NCI-H187 treated with DMSO at 0.1 percent for 48 hours (cell line): Measurements from ENCODE around the gene PRDM4.
"Not testable (repeated sequence)": the region's sequence is repeated elsewhere in the genome, so short reads cannot be mapped to it uniquely, and the experiment has no call there.

Source experiments
- DNase-seq: peaks from one replicate; lab custom pipeline; 2025; lab: John Stamatoyannopoulos, UW

The PRDM4 gene

GRCh38 chr12:107767466-107767865 lies 6.5 kb upstream of the PRDM4 start:
- no peak for DNase-seq

GRCh38 chr12:107765316-107765715 lies 4.4 kb upstream of the PRDM4 start:
- DNase-seq, result no peak

- no peak for DNase-seq
These were observed 3.7 kb upstream of the PRDM4 start for GRCh38 chr12:107764626-107765025.

GRCh38 chr12:107762874-107763273 lies 1.9 kb upstream of the PRDM4 start:
- DNase-seq, result no peak

- DNase-seq, result no peak
These were observed 566 bp upstream of the PRDM4 start for GRCh38 chr12:107761502-107761904.

- DNase-seq, result no peak
These were observed 629 bp downstream of the PRDM4 start for GRCh38 chr12:107760207-107760808.

GRCh38 chr12:107759410-107759809 lies 1.5 kb downstream of the PRDM4 start:
- DNase-seq, result no peak

GRCh38 chr12:107749083-107749482 lies 11.9 kb downstream of the PRDM4 start:
- DNase-seq, result no peak

- DNase-seq, result no peak
These were observed 12.5 kb downstream of the PRDM4 start for GRCh38 chr12:107748472-107748871.

GRCh38 chr12:107736914-107737313 lies 24.0 kb downstream of the PRDM4 start:
- no peak for DNase-seq

GRCh38 chr12:107735763-107736162 lies 25.2 kb downstream of the PRDM4 start:
- DNase-seq, result no peak

GRCh38 chr12:107734139-107734538 lies 26.8 kb downstream of the PRDM4 start:
- DNase-seq, result no peak

- DNase-seq, result no peak
These were observed 28.6 kb downstream of the PRDM4 start for GRCh38 chr12:107732365-107732764.

- DNase-seq, result no peak
These were observed 29.6 kb downstream of the PRDM4 start for GRCh38 chr12:107731366-107731765.

GRCh38 chr12:107730618-107731341 lies 30.2 kb downstream of the PRDM4 start:
- DNase-seq, result no peak

- not testable (repeated sequence) for DNase-seq
These were observed 33.2 kb downstream of the PRDM4 start for GRCh38 chr12:107727742-107728141.

- not testable (repeated sequence) for DNase-seq
These were observed 33.6 kb downstream of the PRDM4 start for GRCh38 chr12:107727327-107727726.

GRCh38 chr12:107718606-107719005 lies 42.3 kb downstream of the PRDM4 start:
- no peak for DNase-seq

- DNase-seq, result no peak
These were observed 45.2 kb downstream of the PRDM4 start for GRCh38 chr12:107715780-107716179.

- not testable (repeated sequence) for DNase-seq
These were observed 55.4 kb downstream of the PRDM4 start for GRCh38 chr12:107705522-107705921.

- DNase-seq, result no peak
These were observed 56.9 kb downstream of the PRDM4 start for GRCh38 chr12:107704041-107704440.

GRCh38 chr12:107702106-107702505 lies 58.8 kb downstream of the PRDM4 start:
- no peak for DNase-seq

- DNase-seq, result not testable (repeated sequence)
These were observed 65.2 kb downstream of the PRDM4 start for GRCh38 chr12:107695772-107696171.
